Neural cell (in vitro differentiated cells): ENCODE data around the gene DBET.
"Not testable (repeated sequence)": the region's sequence is repeated elsewhere in the genome, so short reads cannot be mapped to it uniquely, and the experiment has no call there.

ENCODE experiments used
- EP300 ChIP-seq: fragments of 450-650 bp; conservative IDR thresholded peaks from 2 replicates; pipeline ENCODE4 v1.6.1; 2014; ENCODE audit warnings: antibody characterized with exemption, mild to moderate bottlenecking, moderate library complexity; ENCODE audit not compliant: poor library complexity, severe bottlenecking
- EZH2 ChIP-seq: fragments of 200-600, 300-800 bp; shearing (Covaris generic), sonication (generic); IDR thresholded peaks from 2 replicates; pipeline ENCODE4 v1.6.1; 2014; ENCODE audit warnings: antibody characterized with exemption, low read length, borderline replicate concordance, mild to moderate bottlenecking; ENCODE audit not compliant: insufficient read depth, poor library complexity, severe bottlenecking
- MXI1 ChIP-seq: fragments of 450-650 bp; conservative IDR thresholded peaks from 2 replicates; pipeline ENCODE4 v1.6.1; 2014; ENCODE audit warnings: antibody characterized with exemption, mild to moderate bottlenecking; ENCODE audit not compliant: poor library complexity, severe bottlenecking
- POLR2AphosphoS5 ChIP-seq: IDR thresholded peaks from 2 replicates; pipeline ENCODE4 v1.6.1; 2012
- TAF1 ChIP-seq: IDR thresholded peaks from 2 replicates; pipeline ENCODE4 v1.6.1; 2012; ENCODE audit warnings: low read depth
- TF ChIP-seq, protein P1 (sequence below): fragments of 450-650 bp; IDR thresholded peaks from 2 replicates; pipeline ENCODE4 v1.5.1; 2014; ENCODE audit warnings: antibody characterized with exemption, mild to moderate bottlenecking, moderate library complexity; ENCODE audit not compliant: poor library complexity, severe bottlenecking

DNA sequence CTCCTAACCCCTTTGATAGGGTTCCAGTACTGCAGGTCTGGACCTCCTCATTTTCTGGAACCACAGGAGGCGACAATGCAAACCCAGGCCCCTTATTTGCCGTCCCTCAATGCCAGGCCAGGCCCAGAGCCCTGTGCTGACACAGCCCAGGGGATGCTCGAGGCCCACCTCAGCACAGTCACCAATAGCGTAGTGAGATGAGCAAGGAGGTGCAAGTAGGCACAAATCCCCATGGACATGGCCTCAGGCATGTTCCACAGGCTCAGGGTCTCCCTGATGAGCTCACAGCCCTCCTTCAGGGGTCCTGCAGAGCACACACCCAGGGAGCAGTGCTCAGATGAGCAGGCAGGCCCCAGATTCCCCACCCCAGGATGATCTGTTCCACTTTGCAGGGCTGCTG lies 5.3 kb upstream of the DBET start:
- not testable (repeated sequence) for TF ChIP-seq EZH2, TAF1, EP300, POLR2AphosphoS5, MXI1
- TF ChIP-seq, protein P1, sequence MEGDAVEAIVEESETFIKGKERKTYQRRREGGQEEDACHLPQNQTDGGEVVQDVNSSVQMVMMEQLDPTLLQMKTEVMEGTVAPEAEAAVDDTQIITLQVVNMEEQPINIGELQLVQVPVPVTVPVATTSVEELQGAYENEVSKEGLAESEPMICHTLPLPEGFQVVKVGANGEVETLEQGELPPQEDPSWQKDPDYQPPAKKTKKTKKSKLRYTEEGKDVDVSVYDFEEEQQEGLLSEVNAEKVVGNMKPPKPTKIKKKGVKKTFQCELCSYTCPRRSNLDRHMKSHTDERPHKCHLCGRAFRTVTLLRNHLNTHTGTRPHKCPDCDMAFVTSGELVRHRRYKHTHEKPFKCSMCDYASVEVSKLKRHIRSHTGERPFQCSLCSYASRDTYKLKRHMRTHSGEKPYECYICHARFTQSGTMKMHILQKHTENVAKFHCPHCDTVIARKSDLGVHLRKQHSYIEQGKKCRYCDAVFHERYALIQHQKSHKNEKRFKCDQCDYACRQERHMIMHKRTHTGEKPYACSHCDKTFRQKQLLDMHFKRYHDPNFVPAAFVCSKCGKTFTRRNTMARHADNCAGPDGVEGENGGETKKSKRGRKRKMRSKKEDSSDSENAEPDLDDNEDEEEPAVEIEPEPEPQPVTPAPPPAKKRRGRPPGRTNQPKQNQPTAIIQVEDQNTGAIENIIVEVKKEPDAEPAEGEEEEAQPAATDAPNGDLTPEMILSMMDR = not testable (repeated sequence)
